Measurements from ENCODE around the gene DNALI1. TPM values are rescaled to one million over a fixed set of nuclear protein-coding genes. Genes with fewer than 3 reads are reported as not detected.

DNALI1 gene
- total and polyA plus RNA-seq, 2 of the 4 experiments (the other 2 are of a cell fraction), result 9.1 to 10.1 TPM

GRCh38 chr1:37515185-37516034 lies 41.3 kb upstream of the DNALI1 start:
- Histone ChIP-seq H2BK120ac (ENCODE audit: low read depth, low read length) (peak overlapping the region; percentile 92), H3K79me1 (ENCODE audit: low read depth in 1 of 2, low read length in 2 of 2) (peaks cover 7 to 22% of the 10 kb centered on the region in 2 experiments; a peak in 3 of 4 replicates), H4K91ac (ENCODE audit: insufficient read depth, low read depth, low read length) (peak overlapping the region; percentile 94), H2AK9ac (replicated peaks; ENCODE audit: low read depth, low read length, poor library complexity) (peak overlapping the region; percentile 84), H2BK15ac (ENCODE audit: low read depth, low read length) (peak overlapping the region; percentile 93; the same call in 1 of the 3 replicates), H3K27ac (ENCODE audit: insufficient read depth, low read length) (peak overlapping the region; percentile 93), H3K14ac (replicated peaks; ENCODE audit: low read depth, low read length) (peak overlapping the region; percentile 99), H3K4me2 (ENCODE audit: low read depth, low read length) (peak overlapping the region; percentile 94), H2BK20ac (ENCODE audit: low read depth, low read length) (no peak overlapping the region), H4K20me1 (ENCODE audit: insufficient read depth, low read length) (peaks cover 8% of the 10 kb centered on the region; the same call in 1 of the 2 replicates), H3K9ac (ENCODE audit: low read depth, low read length) (peak overlapping the region; percentile 93), H4K8ac (ENCODE audit: low read depth in 2 of 2, low read length in 2 of 2) (peak overlapping the region; percentile 95 to 97), H3K9me3 (ENCODE audit: control insufficient read depth, insufficient read depth, low read length) (no peaks in the 10 kb centered on the region), H3K4ac (ENCODE audit: low read depth, low read length) (peak overlapping the region; percentile 97), H4K5ac (ENCODE audit: low read depth, low read length) (peak overlapping the region; percentile 76), H3K36me3 (ENCODE audit: control insufficient read depth, insufficient read depth, low read length) (peaks cover 7% of the 10 kb centered on the region), H3K4me3 (ENCODE audit: insufficient read depth, low read depth, low read length) (peak overlapping the region; percentile 71), H3K27me3 (ENCODE audit: control insufficient read depth, insufficient read depth, low read length) (no peaks in the 10 kb centered on the region), H2AFZ (replicated peaks; ENCODE audit: low read length, poor library complexity) (peak overlapping the region; percentile 99), H2BK5ac (ENCODE audit: low read depth, low read length, poor library complexity, severe bottlenecking) (peak overlapping the region; percentile 94), H3K9me1 (ENCODE audit: insufficient read depth, low read length) (no peaks in the 10 kb centered on the region; the same call in 1 of the 2 replicates), H3K56ac (ENCODE audit: extremely low read depth, insufficient read depth, low read length) (peak overlapping the region; percentile 97), H2AK5ac (ENCODE audit: low read depth, low read length) (no peak overlapping the region; the same call in 1 of the 2 replicates), H3K4me1 (ENCODE audit: control insufficient read depth, insufficient read depth, low read length) (peaks cover 2% of the 10 kb centered on the region; the same call in 1 of the 2 replicates), H3K23ac (ENCODE audit: low read depth, low read length) (peak overlapping the region; percentile 97), H3K18ac (ENCODE audit: low read depth, low read length) (peak overlapping the region; percentile 67)
- DNase-seq (no peak), ATAC-seq (ENCODE audit: low read depth) (no peak)
- intact Hi-C loops (cut with micrococcal nuclease), result loop anchor here (2.0 kb wide), 3 partner anchors 19 to 167 kb away; no protein-coding TSS in a partner anchor
- TSS peak; percentile 93 for BruUV-seq (replicated peaks)
- ChIA-PET POLR2A (ENCODE audit: unreplicated experiment) (no interaction called here), CTCF (interaction anchor here (0.6 to 1.5 kb wide), 8 partner anchors 9 to 1325 kb away, joined by 3 to 10 read pairs (median 5); no protein-coding TSS in a partner anchor)
- dilution Hi-C loops (cut with HindIII; ENCODE audit: low sequenced_read_pairs, unreplicated experiment), result no loop called here
- WGBS, 2 experiments (ENCODE audit: extremely low coverage in 2 of 2, insufficient read length in 1 of 2), result no CpG with 5 or more reads among the region's 18 CpGs
- in situ Hi-C loops (cut with MboI; ENCODE audit: low sequenced_read_pairs), result no loop called here
- TF ChIP-seq MXI1 (IDR thresholded peaks at IDR 0.05; ENCODE audit: borderline replicate concordance, low read depth, low read length) (no peak), MAZ (IDR thresholded peaks at IDR 0.05; ENCODE audit: borderline replicate concordance, low read depth, low read length) (no peak), FOS (IDR thresholded peaks at IDR 0.05; ENCODE audit: low read depth, low read length) (no peak), CTCF (conservative IDR thresholded peaks at IDR 0.05; ENCODE audit: low read depth, low read length) (no peak), USF2 (IDR thresholded peaks at IDR 0.05; ENCODE audit: low read depth, low read length) (no peak), CEBPB (IDR thresholded peaks at IDR 0.05; ENCODE audit: low read depth, low read length) (no peak), NFE2L2 (IDR thresholded peaks at IDR 0.05; ENCODE audit: low read depth, low read length) (no peak), CHD1 (IDR thresholded peaks at IDR 0.05; ENCODE audit: low read depth, low read length) (no peak), RAD21 (IDR thresholded peaks at IDR 0.05; ENCODE audit: low read length) (no peak), SMC3 (IDR thresholded peaks at IDR 0.05; ENCODE audit: low read depth, low read length) (no peak), BHLHE40 (IDR thresholded peaks at IDR 0.05; ENCODE audit: low read depth, low read length) (no peak), RCOR1 (IDR thresholded peaks at IDR 0.05; ENCODE audit: insufficient replicate concordance, low read length) (no peak), POLR2A (IDR thresholded peaks at IDR 0.05; ENCODE audit: low read depth, low read length) (no peak), MAFK (IDR thresholded peaks at IDR 0.05; ENCODE audit: low read depth, low read length) (no peak), RFX5 (IDR thresholded peaks at IDR 0.05; ENCODE audit: low read depth, low read length) (no peak)

All from IMR-90 (cell line).